Tibial nerve (tissue), 4 donors: Measurements from ENCODE around the gene PEMT. TPM values are rescaled to one million over a fixed set of nuclear protein-coding genes. Genes with fewer than 3 reads are reported as not detected.

Experiments
- DNase-seq, 2 donors: peaks; one replicate each; pipeline ENCODE4 v3.0.0-alpha.2; 2019; ENCODE audit warnings: low spot score in 2 of 2
- H3K27ac ChIP-seq, 4 donors: fragments of 200-600 bp; sonication (generic) in 3 of 4; one replicate each; pipeline ENCODE4 v1.5.1; 2017 to 2019; ENCODE audit warnings: mild to moderate bottlenecking in 1 of 4
- H3K27me3 ChIP-seq, 2 donors: fragments of 200-600 bp; sonication (generic) in 1 of 2; one replicate each; pipeline versions ENCODE4 v1.5.1 to v1.6.0; 2017 to 2019
- H3K36me3 ChIP-seq, 3 donors: fragments of 200-600 bp; sonication (generic); one replicate each; pipeline ENCODE4 v1.5.1; 2018 to 2019
- H3K4me1 ChIP-seq, 4 donors: fragments of 200-600 bp; sonication (generic) in 3 of 4; one replicate each; pipeline ENCODE4 v1.5.1; 2017 to 2019
- H3K4me3 ChIP-seq, 4 donors: fragments of 200-600 bp; sonication (generic) in 3 of 4; one replicate each; pipeline ENCODE4 v1.5.1; 2017 to 2019; ENCODE audit warnings: mild to moderate bottlenecking in 1 of 4, moderate library complexity in 1 of 4
- H3K9me3 ChIP-seq, 4 donors: fragments of 200-600 bp; sonication (generic) in 3 of 4; one replicate each; pipeline ENCODE4 v1.5.1; 2017 to 2019
- CTCF ChIP-seq, 5 experiments: fragments of 200-600 bp in 3 of 5; fragments of 450-650 bp in 2 of 5; sonication (generic) in 3 of 5; IDR thresholded peaks; one replicate each; pipeline ENCODE4 v1.5.1; 2016 to 2019; ENCODE audit warnings: antibody characterized with exemption in 5 of 5, mild to moderate bottlenecking in 3 of 5, moderate library complexity in 2 of 5
- EP300 ChIP-seq, 2 donors: sonication (generic); formaldehyde crosslinking; IDR thresholded peaks; one replicate each; pipeline ENCODE4 v1.6.1; 2017; ENCODE audit warnings: antibody characterized with exemption in 2 of 2, mild to moderate bottlenecking in 1 of 2
- POLR2A ChIP-seq, 2 donors: fragments of 450-650 bp; IDR thresholded peaks; one replicate each; pipeline ENCODE4 v1.6.1; 2017; ENCODE audit warnings: antibody characterized with exemption in 2 of 2, mild to moderate bottlenecking in 2 of 2, moderate library complexity in 2 of 2
- WGBS, 2 donors: methylation state at CpG; one replicate each; pipeline ENCODE4 v1.1.5; 2018; 5-methylcytosine and 5-hydroxymethylcytosine counted together
- total RNA-seq, 4 donors: library from RNA; depleted of rRNA; stranded (reverse); fragments of >200 nt; gene quantifications; one replicate each; pipeline ENCODE4 v1.1.0, GENCODE V29; 2016

Gene PEMT
- total RNA-seq, 4 donors from 2014 or later, result 29.5 to 80.8 (median 58.8) TPM

- Histone ChIP-seq H3K36me3 (peaks cover 0 to 18% (median 0%) of the 10 kb centered on the region in 3 donors), H3K4me3 (no peak overlapping the region), H3K27me3 (no peaks in the 10 kb centered on the region), H3K4me1 (peaks cover 0 to 7% (median 0%) of the 10 kb centered on the region in 4 donors), H3K9me3 (no peaks in the 10 kb centered on the region), H3K27ac (no peak overlapping the region)
- no peak for DNase-seq
- TF ChIP-seq POLR2A (IDR thresholded peaks at IDR 0.05), result no peak
- no peak for TF ChIP-seq EP300 (IDR thresholded peaks at IDR 0.05)
- no peak for TF ChIP-seq CTCF (IDR thresholded peaks at IDR 0.05)
- WGBS, 2 donors, result 79 to 81% methylated on average over 15 of the region's 15 CpGs
Measured at GRCh38 chr17:17525311-17525710, 66.2 kb downstream of the PEMT start.

DNA sequence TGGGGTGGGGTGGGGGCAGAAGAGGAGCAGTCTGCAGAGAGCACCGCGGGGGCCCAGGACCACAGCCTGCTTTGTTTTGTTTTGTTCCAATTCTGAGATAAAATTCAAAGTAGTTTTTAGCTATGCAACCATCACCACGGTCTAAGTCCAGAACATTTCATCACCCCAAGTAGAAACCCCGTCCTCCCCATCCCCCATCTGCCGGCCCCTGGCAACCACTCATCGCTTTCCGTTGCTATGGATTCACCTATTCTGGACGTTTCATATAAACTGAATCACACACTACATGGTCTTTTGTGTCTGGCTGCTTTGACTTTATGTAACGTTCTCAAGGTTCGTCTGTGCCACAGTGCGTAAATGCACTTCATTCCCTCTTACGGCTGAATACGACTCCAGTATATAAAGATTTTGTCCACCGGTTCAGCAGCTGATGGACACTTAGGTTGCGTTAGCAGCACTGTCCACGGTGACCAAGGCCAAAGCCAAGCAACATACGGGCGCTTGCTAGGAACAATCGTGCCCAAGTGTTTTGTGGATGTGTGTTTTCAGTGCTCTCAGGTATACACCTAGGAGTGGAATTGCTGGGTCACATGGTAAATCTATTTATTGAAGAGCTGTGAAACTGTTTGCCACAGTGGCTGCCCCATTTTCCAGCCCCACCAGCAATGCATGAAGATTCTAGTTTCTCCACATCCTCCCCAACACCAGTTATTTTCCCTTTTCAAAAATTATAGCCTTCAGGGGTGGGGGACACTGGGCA is 67.6 kb downstream of the PEMT start:
- TF ChIP-seq POLR2A (IDR thresholded peaks at IDR 0.05) (no peak), EP300 (IDR thresholded peaks at IDR 0.05) (no peak), CTCF (IDR thresholded peaks at IDR 0.05) (no peak)
- peaks cover 0 to 7% (median 0%) of the 10 kb centered on the region in 4 donors for H3K4me1 ChIP-seq
- no peaks in the 10 kb centered on the region for H3K9me3 ChIP-seq
- DNase-seq, result no peak
- WGBS, 2 donors, result 90% methylated on average over 19 of the region's 19 CpGs
- no peak overlapping the region for H3K27ac ChIP-seq
- peaks cover 0 to 29% (median 0%) of the 10 kb centered on the region in 3 donors for H3K36me3 ChIP-seq
- no peak overlapping the region for H3K4me3 ChIP-seq
- H3K27me3 ChIP-seq, result no peaks in the 10 kb centered on the region

GRCh38 chr17:17523001-17523730 is 68.3 kb downstream of the PEMT start:
- peaks cover 0 to 29% (median 0%) of the 10 kb centered on the region in 3 donors for H3K36me3 ChIP-seq
- WGBS, 2 donors, result 68 to 74% methylated on average over 14 of the region's 14 CpGs
- no peak overlapping the region for H3K4me3 ChIP-seq
- H3K27me3 ChIP-seq, result no peaks in the 10 kb centered on the region
- TF ChIP-seq POLR2A (IDR thresholded peaks at IDR 0.05) (no peak), EP300 (IDR thresholded peaks at IDR 0.05) (no peak), CTCF (IDR thresholded peaks at IDR 0.05) (no peak)
- H3K27ac ChIP-seq, result no peak overlapping the region
- H3K4me1 ChIP-seq, result peaks cover 0 to 7% (median 0%) of the 10 kb centered on the region in 4 donors
- no peaks in the 10 kb centered on the region for H3K9me3 ChIP-seq
- no peak for DNase-seq

DNA sequence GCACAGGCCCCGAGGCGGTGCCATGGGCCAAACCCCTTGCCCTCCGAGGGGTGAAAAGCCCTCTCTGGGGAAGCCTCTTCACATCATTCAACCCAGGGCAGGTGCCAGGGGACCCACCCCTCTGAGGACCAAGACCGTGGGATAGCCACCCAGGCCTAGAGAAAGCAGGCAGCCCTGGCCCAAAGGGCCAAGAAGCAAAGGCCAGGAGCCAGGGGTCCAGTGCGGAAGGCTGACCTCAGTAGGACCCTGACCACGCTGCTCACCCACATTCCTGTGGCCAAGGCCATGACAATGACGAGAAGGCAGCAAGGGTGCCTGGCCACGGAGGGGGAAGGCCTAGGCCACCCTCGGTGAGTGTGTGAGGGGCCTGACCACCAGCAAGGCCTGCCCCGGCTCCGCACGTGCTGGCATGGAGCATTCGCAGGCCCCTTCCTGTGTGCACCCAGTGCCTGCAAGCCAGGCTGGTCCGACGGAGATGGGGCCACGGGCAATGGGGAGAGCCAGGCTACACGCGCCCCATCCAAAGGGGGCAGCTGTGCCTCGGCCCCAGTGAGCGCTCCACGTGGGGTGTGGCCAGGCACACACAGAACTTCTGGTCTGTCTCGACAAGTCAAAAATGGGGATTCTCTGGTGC is 70.8 kb downstream of the PEMT start:
- Histone ChIP-seq H3K9me3 (no peaks in the 10 kb centered on the region), H3K4me1 (peaks cover 0 to 14% (median 0%) of the 10 kb centered on the region in 4 donors), H3K36me3 (peaks cover 0 to 29% (median 0%) of the 10 kb centered on the region in 3 donors), H3K27me3 (no peaks in the 10 kb centered on the region), H3K4me3 (no peak overlapping the region), H3K27ac (no peak overlapping the region)
- no peak for TF ChIP-seq EP300 (IDR thresholded peaks at IDR 0.05)
- no peak for TF ChIP-seq POLR2A (IDR thresholded peaks at IDR 0.05)
- no peak for TF ChIP-seq CTCF (IDR thresholded peaks at IDR 0.05)
- DNase-seq, result no peak
- 86 to 95% methylated on average over 7 to 15 of the region's 22 CpGs for WGBS, 2 donors
